Non-pigmented ciliary epithelial cell (primary cell): Measurements from ENCODE around the gene PFAS.

ENCODE experiments used
- DNase-seq: peaks from one replicate; pipeline ENCODE4 v3.0.0-alpha.2; 2010; ENCODE audit warnings: low read depth

Gene PFAS

DNA sequence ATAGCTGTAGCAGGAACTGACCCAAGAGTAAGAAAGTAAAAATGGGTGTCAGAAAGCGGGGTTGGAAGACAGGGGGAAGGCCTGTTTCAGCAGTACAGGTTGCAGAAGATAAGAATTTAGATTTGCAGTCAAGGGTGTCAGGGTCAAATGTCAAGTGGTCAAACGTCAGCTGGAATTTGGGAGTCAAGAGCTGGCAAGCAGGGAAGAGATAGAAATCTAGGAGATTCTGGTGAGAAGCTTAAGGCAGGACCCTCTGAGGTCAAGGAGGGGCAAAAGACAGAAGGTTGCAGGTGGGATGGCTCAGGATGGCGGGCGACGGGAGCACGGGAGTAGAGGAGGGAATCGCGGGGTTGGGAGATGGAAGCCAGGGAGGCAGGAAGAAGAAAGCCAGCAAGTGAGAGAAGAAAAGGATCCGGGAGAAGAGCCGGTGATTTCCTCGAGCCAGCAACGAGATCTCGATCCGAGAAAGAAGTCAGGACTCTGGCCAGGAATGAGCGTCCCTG lies 45.8 kb downstream of the PFAS start:
- no peak for DNase-seq

GRCh38 chr17:8300226-8300625 lies 51.1 kb downstream of the PFAS start:
- DNase-seq: no peak

GRCh38 chr17:8300627-8301242 lies 51.6 kb downstream of the PFAS start:
- DNase-seq: no peak

DNA sequence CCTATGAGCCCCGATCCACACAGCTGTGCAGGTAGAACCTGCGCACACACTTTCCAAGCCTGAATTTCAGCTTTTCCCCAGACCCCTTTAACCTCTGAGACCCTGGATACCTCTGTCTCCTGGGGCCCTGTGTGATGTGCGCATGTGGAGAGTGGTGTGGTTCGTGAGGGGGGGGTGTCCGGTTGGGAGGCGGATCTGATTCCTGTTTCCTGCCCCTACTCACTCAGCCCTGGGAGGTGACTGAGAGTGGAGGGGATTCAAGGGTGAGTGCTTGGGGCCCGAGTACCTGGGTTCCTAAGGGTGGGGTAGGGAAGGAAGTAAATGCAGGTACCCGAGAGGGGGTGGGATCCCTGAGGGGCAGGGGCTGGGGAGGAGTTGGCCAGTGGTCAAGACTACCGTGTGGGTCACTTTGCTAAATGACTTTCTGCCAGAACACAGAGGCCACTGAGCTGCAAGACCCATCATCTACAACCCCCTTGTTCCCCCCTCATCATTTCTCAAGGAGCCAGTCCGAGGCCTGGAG lies 61.6 kb downstream of the PFAS start:
- no peak for DNase-seq

DNA sequence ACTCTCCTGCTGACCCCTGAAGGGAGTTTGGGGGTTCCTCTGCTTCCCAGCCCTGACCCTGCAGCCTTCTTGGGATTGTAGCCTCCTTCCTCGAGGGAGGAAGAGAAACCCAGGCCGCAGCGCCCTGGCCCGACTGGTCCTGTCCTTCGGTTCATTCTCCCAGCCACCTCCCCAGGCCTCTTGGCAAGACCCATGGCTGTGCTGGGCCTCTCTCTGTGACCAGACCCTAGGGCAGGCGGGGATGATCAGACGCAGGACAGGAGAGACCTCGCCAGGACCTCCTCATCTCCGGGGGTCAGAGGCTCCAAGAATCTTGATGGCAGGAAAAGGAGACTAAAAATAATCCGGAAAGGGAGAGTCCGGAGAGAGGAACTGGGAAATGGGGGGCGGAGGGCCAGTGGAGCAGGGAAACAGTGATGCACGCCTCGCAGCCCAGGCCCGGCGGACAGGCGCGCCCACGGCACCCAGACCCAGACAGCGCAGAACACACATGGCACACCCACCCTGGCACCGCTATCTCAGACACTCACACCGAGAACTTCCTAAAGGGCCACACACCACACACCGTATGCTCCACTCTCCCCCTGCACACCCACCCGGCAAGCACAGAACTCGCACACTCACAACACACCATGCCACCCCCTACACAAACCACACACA lies 62.2 kb downstream of the PFAS start:
- no peak for DNase-seq

DNA sequence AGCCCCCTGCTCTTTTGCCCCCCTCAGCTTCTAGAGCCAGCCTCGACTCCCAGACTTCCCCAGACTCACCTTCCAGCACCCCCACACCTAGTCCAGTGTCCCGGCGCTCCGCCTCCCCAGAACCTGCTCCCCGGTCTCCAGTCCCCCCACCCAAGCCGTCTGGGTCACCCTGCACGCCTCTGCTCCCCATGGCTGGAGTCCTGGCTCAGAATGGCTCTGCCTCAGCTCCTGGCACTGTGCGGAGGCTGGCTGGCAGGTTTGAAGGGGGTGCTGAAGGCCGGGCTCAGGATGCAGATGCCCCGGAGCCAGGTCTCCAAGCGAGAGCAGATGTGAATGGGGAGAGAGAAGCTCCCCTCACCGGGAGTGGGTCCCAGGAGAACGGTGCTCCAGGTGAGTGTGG lies 63.2 kb downstream of the PFAS start:
- DNase-seq: no peak

DNA sequence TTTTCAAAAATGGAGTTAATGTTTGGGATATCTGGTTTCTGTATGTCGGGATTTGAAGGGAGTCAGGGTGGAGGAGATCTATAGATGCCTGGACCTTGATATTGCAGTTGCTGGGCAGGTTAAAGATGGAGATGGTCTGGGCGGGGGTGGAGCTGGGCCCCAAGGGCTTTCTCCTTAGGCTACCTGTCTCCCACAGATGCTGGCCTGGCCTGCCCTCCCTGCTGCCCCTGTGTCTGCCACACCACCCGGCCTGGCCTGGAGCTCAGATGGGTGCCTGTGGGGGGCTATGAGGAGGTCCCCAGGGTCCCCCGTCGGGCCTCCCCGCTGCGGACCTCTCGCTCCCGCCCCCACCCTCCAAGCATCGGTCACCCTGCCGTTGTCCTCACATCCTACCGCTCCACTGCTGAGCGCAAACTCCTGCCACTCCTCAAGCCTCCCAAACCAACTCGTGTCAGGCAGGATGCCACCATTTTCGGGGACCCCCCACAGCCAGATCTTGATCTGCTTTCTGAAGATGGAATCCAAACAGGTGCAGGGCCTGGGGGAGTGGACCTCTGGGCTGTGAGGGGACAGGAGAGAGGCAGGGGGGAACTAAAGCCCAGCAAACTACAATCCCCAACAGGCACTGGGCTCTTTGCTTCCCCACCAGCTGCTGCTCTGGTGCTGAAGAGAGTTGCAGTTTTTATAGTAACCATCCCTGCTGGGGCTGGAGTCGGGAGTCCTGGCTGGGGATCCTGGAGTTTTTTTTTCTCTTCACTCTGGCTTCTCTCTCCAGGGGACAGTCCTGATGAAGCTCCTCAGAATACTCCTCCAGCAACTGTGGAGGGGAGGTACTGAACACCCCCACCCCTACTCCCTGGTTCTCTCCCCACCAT lies 63.9 kb downstream of the PFAS start:
- DNase-seq: no peak

- no peak for DNase-seq
Measured at GRCh38 chr17:8314797-8315763, 66.0 kb downstream of the PFAS start.

DNA sequence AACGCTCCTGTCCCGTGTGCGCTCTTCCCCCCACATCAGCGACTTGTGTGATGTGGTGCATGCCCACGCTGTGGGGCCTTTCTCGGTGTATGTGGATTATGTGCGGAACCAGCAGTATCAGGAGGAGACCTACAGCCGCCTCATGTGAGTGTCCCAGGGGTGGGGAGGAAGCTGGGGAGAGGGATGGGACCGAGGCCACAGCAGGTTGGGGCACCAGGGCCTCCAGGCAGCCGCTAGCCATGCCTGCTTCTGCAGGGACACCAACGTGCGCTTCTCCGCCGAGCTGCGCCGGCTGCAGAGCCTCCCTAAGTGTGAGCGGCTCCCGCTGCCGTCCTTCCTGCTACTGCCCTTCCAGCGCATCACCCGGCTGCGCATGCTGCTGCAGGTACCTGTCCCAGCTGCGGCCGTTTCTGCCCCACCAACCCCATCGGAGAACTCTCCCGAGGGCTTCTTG lies 66.7 kb downstream of the PFAS start:
- DNase-seq: no peak

DNA sequence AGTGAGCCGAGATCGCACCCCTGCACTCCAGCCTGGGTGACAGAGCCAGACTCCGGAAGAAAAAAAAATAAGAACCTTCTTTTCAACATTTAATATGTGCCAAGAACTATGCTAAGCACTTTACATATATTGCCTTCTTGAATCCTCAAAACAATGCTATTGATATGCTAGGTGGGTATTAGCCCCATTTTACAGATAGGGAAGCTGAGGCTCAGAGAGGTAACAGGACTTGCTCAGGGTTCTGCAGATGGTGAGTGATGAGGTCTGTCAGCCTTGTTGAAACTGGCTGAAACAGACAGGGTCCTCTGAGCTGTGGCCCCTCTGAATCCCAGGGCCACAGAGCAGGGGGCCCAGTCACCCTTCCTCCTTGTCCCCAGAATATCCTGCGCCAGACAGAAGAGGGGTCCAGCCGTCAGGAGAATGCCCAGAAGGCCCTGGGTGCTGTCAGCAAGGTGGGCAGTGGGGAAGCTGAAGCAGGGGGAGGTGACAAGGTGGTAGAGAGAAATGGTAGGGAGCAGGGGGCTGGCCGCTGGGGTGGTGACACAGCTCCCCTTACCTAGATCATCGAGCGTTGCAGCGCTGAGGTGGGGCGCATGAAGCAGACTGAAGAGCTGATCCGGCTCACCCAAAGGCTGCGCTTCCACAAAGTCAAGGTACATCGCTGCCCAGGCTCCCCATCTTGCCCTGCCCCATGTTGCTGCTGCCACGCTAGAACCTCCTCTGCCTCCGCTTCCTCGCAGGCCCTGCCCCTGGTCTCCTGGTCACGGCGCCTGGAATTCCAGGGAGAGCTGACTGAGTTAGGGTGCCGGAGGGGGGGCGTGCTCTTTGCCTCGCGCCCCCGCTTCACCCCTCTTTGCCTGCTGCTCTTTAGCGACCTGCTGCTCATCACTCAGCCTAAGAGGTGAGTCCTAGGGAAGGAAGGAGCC lies 69.2 kb downstream of the PFAS start:
- DNase-seq: no peak
